ENCODE measurements around the gene PARVB. TPM values are rescaled to one million over a fixed set of nuclear protein-coding genes. Genes with fewer than 3 reads are reported as not detected.

Gene PARVB
- total and polyA plus RNA-seq, 9 of the 15 experiments (the other 6 are each of a cell fraction or from before 2014, with no cell fraction given), result 1.1 to 59.2 (median 29.2) TPM

DNA sequence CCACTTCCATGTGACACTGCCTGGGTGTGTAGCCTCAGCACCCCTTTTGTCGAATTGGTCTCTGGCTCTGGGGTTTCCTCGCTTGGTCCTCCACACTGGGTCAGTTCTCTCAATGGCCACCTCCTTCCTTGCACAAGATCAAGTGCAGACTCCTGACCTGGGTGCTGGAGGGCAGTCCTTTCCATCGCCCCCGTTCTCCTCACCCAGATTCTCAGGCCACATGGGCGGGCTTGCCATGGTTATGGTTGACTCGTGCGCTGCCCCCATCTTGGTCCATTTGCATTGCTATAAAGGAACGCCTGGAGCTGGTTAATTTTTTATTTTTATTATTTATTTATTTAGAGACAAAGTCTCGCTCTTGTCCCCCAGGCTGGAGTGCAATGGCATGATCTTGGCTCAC lies 5.5 kb upstream of the PARVB start:
- Histone ChIP-seq H4K20me1 (replicated peaks; ENCODE audit: control insufficient read depth, insufficient read depth, low read length) (no peaks in the 10 kb centered on the region), H3K79me2 (ENCODE audit: control insufficient read depth, insufficient read depth, low read length) (peaks cover 23% of the 10 kb centered on the region), H3K27me3 (ENCODE audit: control insufficient read depth in 2 of 2, insufficient read depth in 2 of 2, low read length in 2 of 2) (no peaks in the 10 kb centered on the region), H3K4me1 (replicated peaks in 1 of 2; ENCODE audit: control insufficient read depth in 2 of 2, insufficient read depth in 2 of 2, low read length in 2 of 2) (peaks cover 13 to 20% of the 10 kb centered on the region in 2 experiments; a peak in 4 of 5 replicates), H3K9ac (ENCODE audit: insufficient read depth in 1 of 2, low read depth in 2 of 2, low read length in 2 of 2) (no peak overlapping the region), H3K27ac (ENCODE audit: extremely low read depth, low read depth, low read length) (no peak overlapping the region), H3K9me1 (ENCODE audit: control insufficient read depth, insufficient read depth, low read length) (no peaks in the 10 kb centered on the region), H3K4me3 (no peak overlapping the region), H3K36me3 (ENCODE audit: control insufficient read depth, insufficient read depth, low read length) (no peaks in the 10 kb centered on the region), H3K4me2 (ENCODE audit: insufficient read depth, low read length) (no peak overlapping the region), H2AFZ (ENCODE audit: low read depth, low read length) (no peak overlapping the region), H3K9me3 (replicated peaks; ENCODE audit: control insufficient read depth, insufficient read depth, low read depth, low read length) (no peaks in the 10 kb centered on the region)
- DNase-seq (ENCODE audit: extremely low read depth in 1 of 4, low spot score in 3 of 4), result no peak
- intact Hi-C loops (cut with micrococcal nuclease) (no loop called here), in situ Hi-C loops (cut with MboI) (no loop called here)
- TF ChIP-seq, protein P1, sequence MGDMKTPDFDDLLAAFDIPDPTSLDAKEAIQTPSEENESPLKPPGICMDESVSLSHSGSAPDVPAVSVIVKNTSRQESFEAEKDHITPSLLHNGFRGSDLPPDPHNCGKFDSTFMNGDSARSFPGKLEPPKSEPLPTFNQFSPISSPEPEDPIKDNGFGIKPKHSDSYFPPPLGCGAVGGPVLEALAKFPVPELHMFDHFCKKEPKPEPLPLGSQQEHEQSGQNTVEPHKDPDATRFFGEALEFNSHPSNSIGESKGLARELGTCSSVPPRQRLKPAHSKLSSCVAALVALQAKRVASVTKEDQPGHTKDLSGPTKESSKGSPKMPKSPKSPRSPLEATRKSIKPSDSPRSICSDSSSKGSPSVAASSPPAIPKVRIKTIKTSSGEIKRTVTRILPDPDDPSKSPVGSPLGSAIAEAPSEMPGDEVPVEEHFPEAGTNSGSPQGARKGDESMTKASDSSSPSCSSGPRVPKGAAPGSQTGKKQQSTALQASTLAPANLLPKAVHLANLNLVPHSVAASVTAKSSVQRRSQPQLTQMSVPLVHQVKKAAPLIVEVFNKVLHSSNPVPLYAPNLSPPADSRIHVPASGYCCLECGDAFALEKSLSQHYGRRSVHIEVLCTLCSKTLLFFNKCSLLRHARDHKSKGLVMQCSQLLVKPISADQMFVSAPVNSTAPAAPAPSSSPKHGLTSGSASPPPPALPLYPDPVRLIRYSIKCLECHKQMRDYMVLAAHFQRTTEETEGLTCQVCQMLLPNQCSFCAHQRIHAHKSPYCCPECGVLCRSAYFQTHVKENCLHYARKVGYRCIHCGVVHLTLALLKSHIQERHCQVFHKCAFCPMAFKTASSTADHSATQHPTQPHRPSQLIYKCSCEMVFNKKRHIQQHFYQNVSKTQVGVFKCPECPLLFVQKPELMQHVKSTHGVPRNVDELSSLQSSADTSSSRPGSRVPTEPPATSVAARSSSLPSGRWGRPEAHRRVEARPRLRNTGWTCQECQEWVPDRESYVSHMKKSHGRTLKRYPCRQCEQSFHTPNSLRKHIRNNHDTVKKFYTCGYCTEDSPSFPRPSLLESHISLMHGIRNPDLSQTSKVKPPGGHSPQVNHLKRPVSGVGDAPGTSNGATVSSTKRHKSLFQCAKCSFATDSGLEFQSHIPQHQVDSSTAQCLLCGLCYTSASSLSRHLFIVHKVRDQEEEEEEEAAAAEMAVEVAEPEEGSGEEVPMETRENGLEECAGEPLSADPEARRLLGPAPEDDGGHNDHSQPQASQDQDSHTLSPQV (IDR thresholded peaks at IDR 0.05), result no peak
- POLR2A ChIA-PET, result interaction anchor here (0.6 to 0.7 kb wide), 2 partner anchors 20 to 454 kb away, joined by 3 to 4 read pairs; no protein-coding TSS in a partner anchor
- no peak for ATAC-seq
- FAIRE-seq, result no peak
- CTCF ChIA-PET (ENCODE audit: low intra/inter-chr PET ratio), result no interaction called here
- WGBS (ENCODE audit: insufficient coverage, low coverage, missing lambda C conversion rate), result 96% methylated on average over 8 of the region's 9 CpGs
- BruUV-seq (replicated peaks), result no TSS peak
